ENCODE data around the gene SORBS1.

SORBS1 gene

DNA sequence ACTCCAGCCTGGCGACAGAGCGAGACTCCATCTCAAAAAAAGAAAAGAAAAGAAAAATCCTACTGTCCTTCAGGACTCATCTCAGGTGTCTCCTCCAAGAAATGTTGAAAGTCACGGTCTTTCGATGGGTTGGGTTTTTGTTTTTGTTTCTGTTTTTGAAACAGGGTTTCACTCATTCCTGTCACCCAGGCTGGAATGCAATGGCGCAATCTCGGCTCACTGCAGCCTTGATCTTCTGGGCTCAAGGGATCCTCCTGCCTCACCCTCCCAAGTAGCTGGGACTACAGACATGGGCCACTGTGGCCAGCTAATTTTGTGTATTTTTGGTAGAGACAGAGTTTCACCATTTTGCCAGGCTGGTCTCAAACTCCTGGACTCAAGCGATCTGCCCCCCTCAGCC lies 3.1 kb upstream of the SORBS1 start:
- DNase-seq: no peak

DNA sequence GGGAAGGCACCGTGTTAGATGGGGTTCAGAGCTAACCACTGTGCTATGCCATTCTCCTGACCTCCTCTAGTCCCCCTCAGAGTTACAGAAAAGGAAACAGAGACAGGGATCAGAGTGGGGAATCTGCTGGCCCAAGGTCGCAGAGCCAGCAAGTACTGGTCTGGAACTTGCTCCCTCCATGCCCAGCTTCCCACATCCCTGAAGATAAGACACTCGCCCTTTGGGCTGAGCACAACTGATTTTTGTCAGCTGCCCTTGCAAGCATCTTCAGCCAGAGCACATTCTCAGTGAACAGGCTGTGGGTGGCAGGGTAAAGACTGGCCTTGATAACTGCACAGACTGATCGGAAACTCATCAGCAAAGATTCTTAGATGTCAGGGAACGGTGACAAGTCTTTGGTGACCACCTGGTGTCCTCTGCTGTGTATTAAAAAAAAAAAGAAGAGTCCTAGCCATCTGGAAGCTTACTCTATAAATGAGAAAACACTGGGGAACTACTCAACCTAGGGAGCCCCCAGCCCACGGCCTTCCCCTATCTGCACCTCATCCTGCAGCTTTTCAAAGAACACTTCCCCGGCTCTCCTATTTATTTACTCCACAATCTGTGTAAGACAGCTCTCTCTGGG lies 1.3 kb upstream of the SORBS1 start:
- no peak for DNase-seq

DNA sequence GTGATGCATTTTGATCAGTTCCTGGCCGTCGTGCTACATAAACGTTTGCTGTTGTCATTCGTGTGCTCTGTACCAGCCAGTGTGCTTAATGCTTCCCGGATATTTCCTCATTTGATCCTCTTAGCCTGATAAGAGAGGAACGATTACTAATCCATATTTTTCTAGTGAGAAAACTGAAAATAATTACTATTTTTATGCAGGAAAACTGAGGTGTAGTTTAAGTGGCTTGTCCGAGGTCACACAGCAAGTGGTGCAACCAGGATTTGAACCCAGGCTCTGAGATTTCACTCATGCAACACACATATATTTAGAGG lies 650 bp upstream of the SORBS1 start:
- DNase-seq: no peak

GRCh38 chr10:95560278-95561176 lies 644 bp downstream of the SORBS1 start:
- DNase-seq: peak in 1 of 2 donors; percentile 48

GRCh38 chr10:95559896-95560277 lies 1.3 kb downstream of the SORBS1 start:
- DNase-seq: no peak

- DNase-seq: no peak
These were observed 1.7 kb downstream of the SORBS1 start for GRCh38 chr10:95559471-95559870.

DNA sequence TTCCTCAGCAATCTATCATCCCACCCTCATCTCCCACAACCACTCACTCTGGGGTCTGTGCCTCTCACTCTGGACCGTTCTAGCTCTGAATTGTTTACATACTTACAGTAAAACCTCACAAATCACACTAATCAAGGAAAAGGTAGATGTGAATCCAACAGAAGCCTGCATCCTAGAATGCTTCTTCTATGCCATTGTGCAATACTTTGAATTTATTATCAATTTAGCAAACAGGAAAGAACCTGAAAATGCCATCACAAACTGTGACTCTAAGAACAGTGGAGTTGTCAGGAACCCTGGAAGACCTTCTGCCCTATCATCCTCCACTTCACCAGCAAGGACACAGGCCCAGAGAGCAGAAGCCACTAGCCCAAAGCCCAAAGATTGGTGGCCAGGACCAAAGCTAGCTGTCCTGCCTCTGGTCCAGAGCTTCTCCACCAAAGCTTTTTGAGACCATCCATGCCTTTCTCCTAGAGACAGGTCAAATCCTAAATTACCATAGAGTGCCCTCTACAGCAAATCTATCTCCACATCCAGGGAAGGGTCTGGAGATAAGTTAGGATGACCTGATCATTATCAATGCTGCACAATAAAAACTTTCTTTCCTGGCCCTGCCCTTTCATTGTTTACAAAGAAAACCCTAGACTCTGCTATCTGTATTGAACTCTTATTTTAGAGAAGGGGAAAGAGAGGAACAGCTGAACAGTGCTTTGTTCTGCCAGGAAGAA lies 2.4 kb downstream of the SORBS1 start:
- DNase-seq: no peak

DNA sequence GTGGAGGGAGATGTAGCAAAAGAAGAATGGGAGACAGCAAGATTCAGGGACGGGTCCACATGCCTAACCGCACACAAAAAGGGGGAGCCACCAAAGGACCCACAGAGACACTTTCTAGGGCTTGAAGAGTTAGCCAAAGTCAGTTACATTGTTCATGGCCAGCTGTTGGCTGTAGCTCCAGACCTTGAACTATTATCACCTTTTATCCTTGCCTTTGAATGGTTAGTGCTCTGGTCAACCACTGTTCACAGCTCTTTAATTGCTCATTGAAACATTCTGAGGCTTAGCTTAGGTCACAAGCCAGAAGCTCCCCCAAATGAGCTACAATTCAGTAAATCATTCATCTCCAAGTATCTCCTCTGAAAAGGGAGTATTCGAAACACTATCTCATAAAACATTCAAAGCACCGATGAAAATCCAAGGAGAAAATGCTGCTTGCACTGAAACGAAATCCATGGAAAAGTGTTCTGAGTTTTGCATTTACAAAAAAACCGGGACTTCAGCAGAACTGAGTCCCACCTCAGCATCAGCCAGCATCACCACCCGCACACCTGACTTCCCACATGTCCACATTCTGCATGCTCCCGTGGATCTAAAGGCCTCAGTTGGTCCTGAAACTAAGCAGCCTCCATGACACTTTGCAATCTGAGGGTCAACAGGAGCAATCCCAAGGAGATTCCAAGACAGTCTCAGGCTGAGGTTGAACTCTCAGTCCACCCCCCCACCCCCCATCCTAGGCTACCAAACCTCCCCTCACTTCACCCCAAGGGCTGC lies 4.0 kb downstream of the SORBS1 start:
- no peak for DNase-seq

- DNase-seq: no peak
These were observed 7.5 kb downstream of the SORBS1 start for GRCh38 chr10:95553674-95554073.

- no peak for DNase-seq
These were observed 8.4 kb downstream of the SORBS1 start for GRCh38 chr10:95552679-95553342.

GRCh38 chr10:95550073-95550672 lies 11.0 kb downstream of the SORBS1 start:
- no peak for DNase-seq

- no peak for DNase-seq
These were observed 13.3 kb downstream of the SORBS1 start for GRCh38 chr10:95547791-95548435.

DNA sequence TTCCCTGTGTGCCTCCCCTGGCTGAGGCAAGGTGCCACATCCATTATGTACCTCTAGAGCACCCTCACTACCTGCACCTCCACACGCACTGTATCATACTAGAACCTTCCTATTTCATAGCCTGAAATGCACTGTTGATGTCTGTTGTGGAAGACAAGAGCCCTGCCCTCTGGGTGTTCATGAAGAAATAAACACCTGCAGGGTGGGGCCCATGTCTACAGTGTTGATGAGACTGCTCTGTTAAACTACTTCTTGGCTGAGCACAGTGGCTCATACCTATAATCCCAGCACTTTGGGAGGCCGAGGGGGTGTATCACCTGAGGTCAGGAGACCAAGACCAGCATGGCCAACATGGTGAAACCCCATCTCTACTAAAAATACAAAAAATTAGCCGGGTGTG lies 14.0 kb downstream of the SORBS1 start:
- no peak for DNase-seq

DNA sequence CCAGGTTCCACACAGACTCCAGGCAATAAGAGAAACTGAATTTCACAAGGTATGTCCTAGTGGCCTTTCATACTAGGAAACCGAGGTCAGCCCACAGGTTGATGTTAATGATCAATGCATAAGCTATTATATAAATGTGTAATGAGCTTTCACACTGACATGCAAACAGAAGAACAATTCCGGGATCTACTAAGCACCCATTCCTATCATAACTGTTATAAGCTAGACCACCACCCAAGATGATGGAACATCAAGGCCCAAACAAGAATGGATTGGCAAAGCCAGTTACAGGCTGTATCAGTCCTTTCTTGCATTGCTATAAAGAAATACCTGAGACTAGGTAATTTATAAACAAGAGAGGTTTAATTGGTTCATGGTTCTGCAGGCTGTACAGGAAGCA lies 15.2 kb downstream of the SORBS1 start:
- no peak for DNase-seq

DNA sequence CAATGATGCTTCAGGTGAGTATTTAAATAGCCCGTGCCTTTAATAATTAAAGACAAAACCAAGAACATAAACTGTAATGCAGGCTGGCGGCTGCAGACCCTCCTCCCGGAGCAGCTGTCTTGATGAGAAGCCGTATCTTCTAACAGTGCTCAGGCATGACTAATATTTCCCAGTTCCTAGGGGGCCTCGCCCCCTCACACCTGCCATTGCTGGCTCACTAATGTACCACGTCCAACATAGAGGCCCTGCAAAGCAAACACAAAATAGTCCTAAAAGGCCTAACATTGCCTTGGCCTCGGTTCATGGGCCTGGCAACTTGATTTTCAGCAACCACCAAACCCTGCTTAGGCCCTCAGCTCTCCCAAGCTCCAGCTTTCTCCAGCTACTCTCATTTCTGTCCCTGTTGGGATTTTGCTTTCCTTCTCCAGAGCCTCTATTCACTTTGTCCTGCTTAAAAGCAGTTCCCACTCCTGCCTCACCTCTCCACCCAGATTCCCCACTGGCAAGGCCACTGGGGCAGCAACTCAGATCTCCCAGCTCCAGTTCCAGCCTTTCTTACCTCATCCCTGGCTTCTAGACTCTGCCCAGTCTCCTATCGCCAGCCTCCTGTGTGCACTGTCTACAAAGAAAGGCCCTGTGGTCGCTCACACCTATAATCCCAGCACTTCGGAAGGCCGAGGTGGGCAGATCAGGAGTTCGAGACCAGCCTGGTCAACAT lies 16.2 kb downstream of the SORBS1 start:
- no peak for DNase-seq

GRCh38 chr10:95543459-95543858 lies 17.7 kb downstream of the SORBS1 start:
- DNase-seq: no peak

DNA sequence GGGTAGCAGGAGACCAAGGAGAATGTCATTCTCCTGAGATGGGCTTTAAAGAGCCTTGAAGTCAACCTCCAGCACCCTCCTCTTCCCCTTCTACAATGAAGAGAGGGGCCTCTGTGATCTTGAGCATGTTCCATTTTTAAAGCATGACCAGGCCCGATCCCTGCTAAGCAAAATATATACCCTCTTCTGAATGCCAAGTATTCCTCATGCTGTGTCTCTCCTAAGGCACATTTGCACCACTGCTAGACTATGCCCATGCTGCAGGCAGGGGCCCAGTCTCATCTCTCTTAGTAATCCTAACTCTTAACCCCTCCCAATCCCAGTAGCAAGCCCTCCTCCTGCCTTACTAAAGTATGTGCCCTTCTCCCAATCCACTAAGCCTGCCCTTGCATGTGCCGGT lies 18.4 kb downstream of the SORBS1 start:
- DNase-seq: no peak

DNA sequence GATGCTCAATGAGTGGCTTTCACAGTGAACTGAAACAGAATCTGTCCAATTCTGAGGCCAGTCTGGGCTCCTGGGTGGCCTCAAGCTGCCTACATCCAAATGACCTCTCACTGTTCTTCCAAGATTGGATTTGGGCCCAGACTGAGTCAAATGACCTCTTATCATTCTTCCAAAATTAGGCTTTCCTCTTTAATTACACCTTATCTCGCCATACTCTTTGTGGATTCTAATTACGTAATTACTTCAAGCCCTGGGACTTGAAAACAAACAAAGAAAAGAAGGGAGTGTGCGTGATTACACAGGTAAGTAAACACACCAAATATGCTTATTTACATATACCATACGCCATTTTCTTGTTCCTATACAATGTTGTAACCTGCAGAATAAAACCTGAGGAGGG lies 18.8 kb downstream of the SORBS1 start:
- DNase-seq: no peak

GRCh38 chr10:95540514-95541052 lies 20.6 kb downstream of the SORBS1 start:
- DNase-seq: no peak

DNA sequence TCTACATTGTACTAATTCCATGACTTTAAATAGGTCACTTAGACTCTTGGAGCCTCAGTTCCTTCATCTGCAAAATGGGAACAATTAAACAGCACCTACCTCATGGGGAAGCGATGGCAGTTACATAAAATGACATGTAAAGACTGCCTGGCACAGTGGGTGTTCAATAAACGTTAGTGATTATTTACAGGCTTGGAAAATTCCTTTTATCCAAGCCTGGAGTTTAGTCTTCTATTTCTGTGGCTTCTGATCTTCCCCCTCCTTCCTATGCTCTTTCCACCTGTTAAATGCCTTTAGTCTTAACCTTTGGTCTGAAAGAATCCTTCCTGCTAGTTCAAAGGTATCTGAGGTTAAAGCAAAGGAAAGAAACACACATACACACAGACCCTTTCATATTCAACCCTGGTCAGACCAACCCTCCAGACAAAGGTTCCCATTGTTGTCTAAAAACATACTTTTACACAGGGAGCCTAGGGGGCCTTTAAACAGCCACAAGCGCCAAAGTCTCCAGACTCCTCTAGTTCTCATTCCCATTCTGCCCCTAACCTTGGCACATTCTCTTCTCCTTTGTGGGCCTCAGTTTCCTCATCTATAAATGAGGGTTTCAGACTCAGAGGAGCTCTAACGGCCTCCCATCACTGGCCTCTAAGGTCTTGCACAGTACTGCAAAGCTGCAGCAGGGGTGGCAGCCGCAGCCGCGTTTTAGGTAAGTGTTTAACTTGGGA lies 21.4 kb downstream of the SORBS1 start:
- DNase-seq: no peak
